ENCODE results near the gene CHSY3.

Gene CHSY3

GRCh38 chr5:129972465-129973141, 68.3 kb downstream of the CHSY3 start:
- Histone ChIP-seq H3K4me3 (ENCODE audit: low read length) (no peak overlapping the region), H3K36me3 (ENCODE audit: control insufficient read depth, low read length) (no peaks in the 10 kb centered on the region)
- TF ChIP-seq CTCF (IDR thresholded peaks at IDR 0.05; ENCODE audit: low read depth, low read length, poor library complexity, severe bottlenecking), result no peak
- TF ChIP-seq EZH2phosphoT487 (IDR thresholded peaks at IDR 0.05; ENCODE audit: borderline replicate concordance, low read length), result no peak

GRCh38 chr5:129973716-129974426, 69.6 kb downstream of the CHSY3 start:
- TF ChIP-seq CTCF (IDR thresholded peaks at IDR 0.05; ENCODE audit: low read depth, low read length, poor library complexity, severe bottlenecking), result no peak
- TF ChIP-seq EZH2phosphoT487 (IDR thresholded peaks at IDR 0.05; ENCODE audit: borderline replicate concordance, low read length), result no peak
- Histone ChIP-seq H3K9me2 (replicated peaks; ENCODE audit: control insufficient read depth, low read length) (no peaks in the 10 kb centered on the region), H3K27me3 (ENCODE audit: control insufficient read depth, low read length) (no peaks in the 10 kb centered on the region), H3K4me2 (ENCODE audit: low read length) (no peak overlapping the region), H3K4me1 (ENCODE audit: control insufficient read depth, low read length) (no peaks in the 10 kb centered on the region), H3K4me3 (ENCODE audit: low read length) (no peak overlapping the region), H3K9me3 (ENCODE audit: control insufficient read depth, insufficient read depth, low read length) (no peaks in the 10 kb centered on the region), H3K79me2 (ENCODE audit: control insufficient read depth, low read length) (no peaks in the 10 kb centered on the region), H3K36me3 (ENCODE audit: control insufficient read depth, low read length) (no peaks in the 10 kb centered on the region), H3F3A (ENCODE audit: control insufficient read depth, insufficient read depth) (no peaks in the 10 kb centered on the region), H4K20me1 (ENCODE audit: control insufficient read depth, insufficient read depth, low read depth, low read length) (no peaks in the 10 kb centered on the region), H3K27ac (ENCODE audit: low read depth, low read length) (no peak overlapping the region)

More at GRCh38 chr5:129972465-129973141, 68.3 kb downstream of the CHSY3 start:
- no peaks in the 10 kb centered on the region for H3K4me1 ChIP-seq (ENCODE audit: control insufficient read depth, low read length)
- H3K27me3 ChIP-seq (ENCODE audit: control insufficient read depth, low read length), result no peaks in the 10 kb centered on the region
- no peaks in the 10 kb centered on the region for H3K9me3 ChIP-seq (ENCODE audit: control insufficient read depth, insufficient read depth, low read length)
- H3K4me2 ChIP-seq (ENCODE audit: low read length), result no peak overlapping the region
- H3K27ac ChIP-seq (ENCODE audit: low read depth, low read length), result no peak overlapping the region
- H3K9me2 ChIP-seq (replicated peaks; ENCODE audit: control insufficient read depth, low read length), result no peaks in the 10 kb centered on the region
- H3F3A ChIP-seq (ENCODE audit: control insufficient read depth, insufficient read depth), result no peaks in the 10 kb centered on the region
- H4K20me1 ChIP-seq (ENCODE audit: control insufficient read depth, insufficient read depth, low read depth, low read length), result no peaks in the 10 kb centered on the region
- no peaks in the 10 kb centered on the region for H3K79me2 ChIP-seq (ENCODE audit: control insufficient read depth, low read length)

GRCh38 chr5:129977810-129978209, 73.5 kb downstream of the CHSY3 start:
- no peaks in the 10 kb centered on the region for H3K4me1 ChIP-seq (ENCODE audit: control insufficient read depth, low read length)
- H3K27ac ChIP-seq (ENCODE audit: low read depth, low read length), result no peak overlapping the region
- no peak overlapping the region for H3K4me3 ChIP-seq (ENCODE audit: low read length)
- TF ChIP-seq CTCF (IDR thresholded peaks at IDR 0.05; ENCODE audit: low read depth, low read length, poor library complexity, severe bottlenecking) (no peak), EZH2phosphoT487 (IDR thresholded peaks at IDR 0.05; ENCODE audit: borderline replicate concordance, low read length) (no peak)
- H3K9me3 ChIP-seq (ENCODE audit: control insufficient read depth, insufficient read depth, low read length), result no peaks in the 10 kb centered on the region
- H3K27me3 ChIP-seq (ENCODE audit: control insufficient read depth, low read length), result no peaks in the 10 kb centered on the region
- H3K4me2 ChIP-seq (ENCODE audit: low read length), result no peak overlapping the region
- no peaks in the 10 kb centered on the region for H3K9me2 ChIP-seq (replicated peaks; ENCODE audit: control insufficient read depth, low read length)
- H4K20me1 ChIP-seq (ENCODE audit: control insufficient read depth, insufficient read depth, low read depth, low read length), result no peaks in the 10 kb centered on the region
- no peaks in the 10 kb centered on the region for H3K36me3 ChIP-seq (ENCODE audit: control insufficient read depth, low read length)
- no peaks in the 10 kb centered on the region for H3K79me2 ChIP-seq (ENCODE audit: control insufficient read depth, low read length)
- H3F3A ChIP-seq (ENCODE audit: control insufficient read depth, insufficient read depth), result no peaks in the 10 kb centered on the region
